GM19240 (cell line): ENCODE results near the gene PCGF5.
"Not testable (repeated sequence)": the region's sequence is repeated elsewhere in the genome, so short reads cannot be mapped to it uniquely, and the experiment has no call there.

Experiments used
- DNase-seq: peaks from one replicate; pipeline ENCODE4 v3.0.0; 2011; ENCODE audit warnings: low spot score; ENCODE audit not compliant: insufficient read length

The PCGF5 gene

GRCh38 chr10:91210014-91210413 is 10.4 kb upstream of the PCGF5 start:
- no peak for DNase-seq

DNA sequence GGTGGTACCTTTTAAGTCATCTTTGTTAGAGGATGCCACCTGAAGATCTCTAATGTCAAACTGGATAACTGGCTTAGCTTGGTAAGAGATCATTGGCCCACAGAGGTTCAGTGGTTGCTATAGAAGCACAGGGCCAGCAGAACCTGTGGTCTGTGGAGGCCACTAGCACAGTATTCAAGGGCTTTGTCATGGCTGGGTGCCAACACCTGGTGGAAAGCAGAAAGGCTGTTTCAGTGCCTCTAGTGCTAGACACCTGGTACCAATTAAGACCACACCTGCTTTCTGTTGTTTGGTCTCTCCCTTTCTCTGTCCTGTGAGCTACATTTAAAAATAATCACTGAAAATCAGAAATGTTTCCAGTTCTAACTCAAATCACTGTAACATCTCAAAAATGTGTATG is 10.0 kb upstream of the PCGF5 start:
- no peak for DNase-seq

DNA sequence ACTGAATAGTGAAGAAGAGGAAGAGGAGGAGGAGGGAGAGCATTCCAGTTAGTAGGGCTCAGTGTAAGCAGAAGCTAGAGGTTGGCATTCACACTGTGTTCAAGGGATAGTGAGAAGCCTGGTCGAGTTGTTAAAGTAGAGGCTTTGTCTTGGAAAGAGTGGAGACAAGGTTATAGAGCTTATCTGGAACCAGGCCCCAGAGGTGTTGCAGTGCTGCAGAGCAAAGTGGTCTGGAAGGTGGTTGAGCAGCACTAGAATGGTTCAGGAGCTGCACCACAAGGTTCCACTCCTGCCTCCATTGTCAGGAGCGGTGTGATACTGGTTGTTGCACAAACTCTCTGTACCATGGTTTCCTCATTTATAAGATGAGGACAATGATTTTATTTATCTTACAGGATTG is 8.8 kb upstream of the PCGF5 start:
- no peak for DNase-seq

GRCh38 chr10:91214911-91215310 is 5.6 kb upstream of the PCGF5 start:
- no peak for DNase-seq

DNA sequence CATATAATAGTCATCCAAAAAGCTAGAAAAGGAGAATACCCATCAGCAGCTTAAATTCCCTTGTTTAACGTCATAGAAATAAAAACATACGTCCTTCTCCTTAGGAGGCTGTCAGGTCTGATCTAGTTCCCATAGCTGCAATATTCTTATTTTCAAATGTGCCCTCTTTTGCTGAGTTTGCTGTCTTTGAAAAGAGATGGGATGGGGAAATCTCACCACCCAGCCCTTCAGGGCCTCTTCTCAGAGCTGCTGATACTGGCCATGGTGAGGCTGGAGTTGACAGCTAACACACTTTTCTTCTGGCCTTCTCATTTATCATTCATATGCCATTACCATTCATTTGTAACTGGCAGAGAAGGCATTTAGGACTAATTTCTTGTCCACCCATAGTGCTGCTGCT is 5.1 kb upstream of the PCGF5 start:
- DNase-seq, result no peak

GRCh38 chr10:91219371-91220193 is 881 bp upstream of the PCGF5 start:
- DNase-seq, result no peak

GRCh38 chr10:91220954-91221675 is 652 bp downstream of the PCGF5 start:
- peak; percentile 15 for DNase-seq

- DNase-seq, result no peak
Observed at GRCh38 chr10:91226093-91226492, 5.6 kb downstream of the PCGF5 start.

- DNase-seq, result no peak
Observed at GRCh38 chr10:91227576-91227975, 7.1 kb downstream of the PCGF5 start.

DNA sequence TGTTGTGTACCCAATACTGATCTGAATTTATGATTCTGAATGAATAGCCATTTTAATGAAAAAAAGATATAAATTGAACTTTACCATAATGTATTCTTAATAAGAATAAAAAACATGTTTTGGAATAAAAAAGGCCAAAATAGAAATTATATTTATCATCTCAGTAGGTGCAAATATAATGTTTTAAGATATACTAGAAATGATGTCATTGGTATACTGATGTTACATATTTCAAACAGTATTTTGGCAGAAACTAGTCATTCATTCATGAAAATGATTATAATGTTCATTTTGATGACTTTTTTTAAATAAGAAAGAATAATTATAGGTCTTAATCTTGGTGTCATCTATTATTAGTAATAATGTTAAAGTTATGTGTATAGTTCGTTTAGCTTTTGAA is 9.2 kb downstream of the PCGF5 start:
- no peak for DNase-seq

DNA sequence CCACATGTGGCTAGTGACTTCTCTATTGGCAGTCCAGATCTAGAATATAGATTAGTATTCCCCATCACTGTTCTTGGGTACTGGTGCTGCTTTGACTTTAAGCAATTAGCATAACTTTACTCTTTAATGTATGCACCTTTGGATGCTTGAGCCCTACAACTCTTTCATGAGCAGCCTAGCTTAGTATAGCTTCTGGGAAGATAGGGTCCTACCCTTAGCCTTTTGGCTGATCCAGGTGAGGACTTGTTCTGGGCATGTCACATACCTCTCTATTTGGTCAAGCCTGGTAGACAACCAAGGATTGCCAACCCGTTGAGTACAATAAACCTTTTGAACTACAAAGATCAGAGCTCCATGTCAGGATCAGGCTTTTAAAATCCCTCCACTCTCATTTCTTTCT is 17.7 kb downstream of the PCGF5 start:
- DNase-seq, result no peak

DNA sequence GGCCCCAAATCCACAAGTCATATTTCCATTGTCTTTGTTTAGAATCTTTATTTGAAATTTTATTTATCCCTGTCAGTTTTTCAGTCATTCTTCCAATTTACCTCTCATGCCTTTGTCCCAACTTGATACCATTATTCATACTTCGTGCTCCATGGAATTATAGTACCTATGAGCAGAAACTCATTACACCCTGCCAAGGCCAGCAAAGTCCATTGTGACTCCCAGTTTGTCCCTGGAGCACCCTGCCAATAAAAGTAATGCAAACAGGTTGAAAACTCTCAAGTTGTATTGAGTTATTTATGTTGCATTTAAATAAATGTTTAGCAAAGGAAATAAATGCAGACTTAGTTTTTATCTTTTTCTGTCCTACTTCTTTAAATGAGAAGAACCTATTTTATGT is 19.3 kb downstream of the PCGF5 start:
- no peak for DNase-seq

DNA sequence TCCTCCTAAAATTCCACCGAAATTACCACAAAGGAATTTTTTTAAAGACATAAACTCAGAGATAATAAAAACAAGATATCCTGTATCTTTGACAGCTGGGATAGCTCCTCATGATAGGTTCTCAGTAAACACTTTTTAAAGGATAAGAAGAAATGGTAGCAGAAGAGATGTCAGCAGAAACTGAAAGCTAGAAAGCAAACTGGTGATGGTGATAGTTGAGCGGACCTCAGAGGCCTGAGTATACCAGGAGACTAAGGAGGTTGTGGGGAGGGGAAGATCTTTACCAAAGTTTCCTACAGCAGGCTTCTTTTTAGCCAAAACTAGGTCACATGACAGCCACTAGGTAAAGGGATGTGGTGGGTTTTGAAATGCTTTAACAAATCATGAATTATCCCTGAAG is 22.5 kb downstream of the PCGF5 start:
- no peak for DNase-seq

DNA sequence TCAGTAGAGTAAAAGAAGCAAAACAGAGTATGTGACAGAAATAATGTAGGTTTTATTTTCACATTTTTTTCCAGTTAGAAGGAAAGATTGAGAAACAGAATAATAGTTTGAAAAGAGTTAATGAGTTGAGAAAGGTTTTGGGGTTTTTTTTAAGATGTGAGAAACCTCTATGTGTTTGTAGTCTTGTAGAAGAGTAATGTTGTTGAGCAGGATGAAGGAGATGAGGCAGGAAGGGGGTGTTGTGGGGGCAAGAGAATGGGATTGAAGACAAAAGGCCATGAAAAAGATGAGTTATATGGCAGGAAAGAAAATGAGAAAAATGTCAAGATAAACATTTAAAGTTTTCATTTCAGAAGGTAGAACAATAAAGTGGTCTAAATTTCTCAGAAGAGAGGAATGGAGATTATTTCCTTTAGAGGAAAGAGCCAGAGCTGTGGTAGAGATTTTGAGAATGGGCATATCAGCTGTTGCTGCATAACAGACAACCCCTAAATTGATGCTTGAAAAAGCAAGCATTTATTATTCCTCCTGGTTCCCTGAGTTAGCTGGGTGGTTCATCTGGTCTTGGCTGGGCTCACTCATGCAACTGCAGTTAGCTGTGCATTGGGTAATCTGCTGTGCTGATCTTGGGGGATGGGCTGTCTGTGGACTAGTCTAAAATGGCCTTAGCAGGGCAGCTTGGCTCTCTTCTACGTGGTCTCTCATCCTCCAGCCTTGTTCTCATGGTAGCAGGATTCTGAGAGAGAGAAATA is 27.1 kb downstream of the PCGF5 start:
- no peak for DNase-seq

DNA sequence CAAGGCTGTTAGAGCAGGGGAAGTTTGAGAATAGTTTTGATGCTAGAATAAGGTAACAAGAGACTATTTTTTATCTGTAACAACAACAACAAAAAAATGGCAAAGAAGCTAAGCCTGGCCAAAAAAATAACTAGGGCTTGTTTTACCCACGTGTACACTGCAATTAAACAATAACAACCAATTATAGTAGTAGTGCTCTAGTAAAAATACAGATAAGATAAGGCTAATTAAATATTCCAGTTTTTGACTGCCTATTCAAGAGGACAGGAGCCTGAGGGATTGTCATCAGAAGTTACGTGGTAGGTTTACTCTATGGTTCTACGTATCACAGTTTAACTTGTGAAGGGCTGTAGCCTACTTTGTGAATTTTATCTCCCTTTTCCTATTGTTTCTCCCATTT is 29.2 kb downstream of the PCGF5 start:
- no peak for DNase-seq

DNA sequence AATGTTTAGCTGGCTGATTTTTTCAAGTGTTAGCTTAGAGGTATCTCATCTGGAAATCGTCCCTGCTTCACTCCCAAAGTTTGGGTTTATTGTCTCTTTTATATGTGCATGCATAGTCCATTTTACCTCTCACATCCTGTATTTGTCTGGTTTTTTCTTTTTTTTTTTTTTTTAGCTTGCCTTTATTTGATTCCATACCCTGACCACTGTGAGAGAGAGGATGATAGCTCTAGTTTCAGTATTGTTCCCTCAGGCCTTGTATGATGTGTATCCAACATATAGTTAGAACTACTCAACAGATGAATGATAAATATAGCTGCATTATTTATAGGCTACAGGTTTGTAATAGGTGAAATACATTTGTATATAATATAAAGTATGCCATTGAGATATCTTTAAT is 29.9 kb downstream of the PCGF5 start:
- no peak for DNase-seq

GRCh38 chr10:91251430-91252056 is 31.1 kb downstream of the PCGF5 start:
- DNase-seq, result no peak

GRCh38 chr10:91253300-91253699 is 32.8 kb downstream of the PCGF5 start:
- no peak for DNase-seq

DNA sequence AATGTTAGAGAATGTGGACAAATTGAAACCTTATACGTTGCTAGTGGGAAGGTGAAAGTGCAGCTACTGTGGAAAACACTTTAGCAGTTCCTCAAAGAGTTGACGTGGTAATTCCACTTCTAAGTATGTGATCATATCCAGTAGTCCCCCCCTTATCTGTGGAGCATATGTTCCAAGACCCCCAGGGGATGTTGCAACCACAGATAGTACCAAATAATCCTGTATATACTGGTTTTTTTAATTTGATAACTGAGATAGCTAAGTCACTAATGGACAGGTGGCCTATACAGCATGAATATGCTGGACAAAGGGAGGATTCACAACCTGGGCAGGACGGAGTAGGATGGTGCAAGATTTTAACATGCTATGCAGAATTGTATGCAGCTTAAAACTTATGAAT is 36.8 kb downstream of the PCGF5 start:
- DNase-seq, result no peak

DNA sequence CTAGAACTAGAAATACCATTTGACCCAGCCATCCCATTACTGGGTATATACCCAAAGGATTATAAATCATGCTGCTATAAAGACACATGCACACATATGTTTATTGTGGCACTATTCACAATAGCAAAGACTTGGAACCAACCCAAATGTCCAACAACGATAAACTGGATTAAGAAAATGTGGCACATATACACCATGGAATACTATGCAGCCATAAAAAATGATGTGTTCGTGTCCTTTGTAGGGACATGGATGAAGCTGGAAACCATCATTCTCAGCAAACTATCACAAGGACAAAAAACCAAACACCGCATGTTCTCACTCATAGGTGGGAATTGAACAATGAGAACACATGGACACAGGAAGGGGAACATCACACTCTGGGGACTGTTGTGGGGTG is 40.0 kb downstream of the PCGF5 start:
- not testable (repeated sequence) for DNase-seq

GRCh38 chr10:91271886-91272285 is 51.4 kb downstream of the PCGF5 start:
- DNase-seq, result no peak
